ENCODE results near the gene KIT. TPM values are rescaled to one million over a fixed set of nuclear protein-coding genes. Genes with fewer than 3 reads are reported as not detected.

KIT gene
- total RNA-seq, 2 experiments from 2014 or later: 0.05 to 0.36 TPM

DNA sequence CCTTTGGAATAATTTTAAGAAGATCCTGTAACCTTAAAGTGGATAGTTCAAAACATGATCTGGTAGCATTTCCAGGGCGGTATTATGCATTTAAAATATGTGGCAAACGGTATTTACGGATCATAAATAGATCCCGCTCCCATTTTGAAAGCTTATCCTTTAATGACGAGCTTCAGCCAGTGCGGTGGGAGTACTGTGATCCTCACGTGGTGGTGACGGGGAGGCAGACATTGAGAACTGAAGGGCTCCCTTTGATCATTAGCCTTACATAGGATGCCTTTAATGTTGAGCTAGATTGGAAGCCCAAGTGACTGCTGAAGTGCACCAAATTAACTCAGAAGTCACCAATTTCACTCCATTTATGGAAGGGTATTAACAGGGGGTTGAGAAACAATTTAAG is 56.9 kb downstream of the KIT start:
- intact Hi-C loops (cut with DNase I, micrococcal nuclease): no loop called here
- Mint-ChIP-seq H3K36me3 (ENCODE audit: low read depth) (no peaks in the 10 kb centered on the region), H3K4me1 (ENCODE audit: low read depth) (peaks cover 8% of the 10 kb centered on the region), H3K27ac (no peak overlapping the region), H3K9me3 (no peaks in the 10 kb centered on the region), H3K27me3 (peaks cover 3% of the 10 kb centered on the region), H3K4me3 (no peak overlapping the region)
- ChIA-PET POLR2A (no interaction called here), CTCF (no interaction called here)
- no peak for ATAC-seq (ENCODE audit: poor library complexity)
- DNase-seq: no peak
- Histone ChIP-seq H3K4me3 (ENCODE audit: low read length) (no peak overlapping the region), H3K4me1 (ENCODE audit: insufficient read depth, low read length) (peaks cover 9% of the 10 kb centered on the region), H3K9me3 (ENCODE audit: control insufficient read depth in 1 of 2, insufficient read depth in 1 of 2, low read length in 2 of 2) (no peaks in the 10 kb centered on the region), H3K27ac (ENCODE audit: low read depth in 1 of 2, low read length in 2 of 2) (no peak overlapping the region), H3K27me3 (ENCODE audit: control insufficient read depth in 1 of 2, insufficient read depth in 2 of 2, low read length in 2 of 2) (no peaks in the 10 kb centered on the region), H3K36me3 (ENCODE audit: insufficient read depth, low read length) (no peaks in the 10 kb centered on the region)
- TF ChIP-seq CTCF (IDR thresholded peaks at IDR 0.05): no peak

GRCh38 chr4:54716478-54717065 is 58.8 kb downstream of the KIT start:
- H3K27ac ChIP-seq (ENCODE audit: low read depth in 1 of 2, low read length in 2 of 2): no peak overlapping the region
- Mint-ChIP-seq H3K36me3 (ENCODE audit: low read depth) (no peaks in the 10 kb centered on the region), H3K4me1 (ENCODE audit: low read depth) (no peaks in the 10 kb centered on the region), H3K27me3 (no peaks in the 10 kb centered on the region), H3K27ac (no peak overlapping the region), H3K9me3 (no peaks in the 10 kb centered on the region), H3K4me3 (no peak overlapping the region)
- H3K4me3 ChIP-seq (ENCODE audit: low read length): no peak overlapping the region
- H3K4me1 ChIP-seq (ENCODE audit: insufficient read depth, low read length): no peaks in the 10 kb centered on the region
- no peaks in the 10 kb centered on the region for H3K9me3 ChIP-seq (ENCODE audit: control insufficient read depth in 1 of 2, insufficient read depth in 1 of 2, low read length in 2 of 2)
- ATAC-seq (ENCODE audit: poor library complexity) (no peak), DNase-seq (no peak)
- H3K27me3 ChIP-seq (ENCODE audit: control insufficient read depth in 1 of 2, insufficient read depth in 2 of 2, low read length in 2 of 2): no peaks in the 10 kb centered on the region
- H3K36me3 ChIP-seq (ENCODE audit: insufficient read depth, low read length): no peaks in the 10 kb centered on the region
- ChIA-PET POLR2A (no interaction called here), CTCF (no interaction called here)
- intact Hi-C loops (cut with DNase I, micrococcal nuclease): no loop called here
- no peak for TF ChIP-seq CTCF (IDR thresholded peaks at IDR 0.05)

DNA sequence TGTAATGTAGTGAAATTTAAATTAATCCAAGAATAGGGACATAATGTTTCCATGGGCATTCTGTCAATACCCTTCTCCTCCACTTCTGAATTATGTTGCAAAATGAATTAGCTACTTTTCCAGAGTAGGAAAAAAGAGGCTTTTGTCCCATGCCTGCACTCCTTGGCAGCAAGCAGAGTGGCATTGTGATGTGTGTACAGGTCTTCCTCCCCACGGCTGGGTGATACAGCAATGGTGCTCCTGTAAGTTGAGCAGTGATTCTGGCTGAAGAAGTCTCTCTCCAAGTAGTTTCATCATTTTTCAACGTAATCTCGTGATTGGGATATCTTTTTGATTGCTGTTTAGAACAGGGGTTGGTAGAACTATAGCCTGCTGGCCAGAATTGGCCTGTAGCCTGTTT is 59.9 kb downstream of the KIT start:
- CTCF ChIA-PET: no interaction called here
- no peak overlapping the region for H3K27ac Mint-ChIP-seq

More for the DNA sequence above, 59.9 kb downstream of the KIT start:
- Histone ChIP-seq H3K36me3 (ENCODE audit: insufficient read depth, low read length) (no peaks in the 10 kb centered on the region), H3K9me3 (ENCODE audit: control insufficient read depth in 1 of 2, insufficient read depth in 1 of 2, low read length in 2 of 2) (no peaks in the 10 kb centered on the region), H3K27ac (ENCODE audit: low read depth in 1 of 2, low read length in 2 of 2) (no peak overlapping the region), H3K4me1 (ENCODE audit: insufficient read depth, low read length) (no peaks in the 10 kb centered on the region), H3K27me3 (ENCODE audit: control insufficient read depth in 1 of 2, insufficient read depth in 2 of 2, low read length in 2 of 2) (no peaks in the 10 kb centered on the region), H3K4me3 (ENCODE audit: low read length) (no peak overlapping the region)
- intact Hi-C loops (cut with DNase I, micrococcal nuclease): no loop called here
- POLR2A ChIA-PET: no interaction called here
- Mint-ChIP-seq H3K4me1 (ENCODE audit: low read depth) (no peaks in the 10 kb centered on the region), H3K4me3 (no peak overlapping the region), H3K9me3 (no peaks in the 10 kb centered on the region), H3K36me3 (ENCODE audit: low read depth) (no peaks in the 10 kb centered on the region), H3K27me3 (no peaks in the 10 kb centered on the region)
- no peak for TF ChIP-seq CTCF (IDR thresholded peaks at IDR 0.05)
- DNase-seq: no peak
- no peak for ATAC-seq (ENCODE audit: poor library complexity)
